Measurements from ENCODE around the gene SLIRP.

GRCh38 chr14:77730976-77731497 lies 23.1 kb downstream of the SLIRP start:
- TF ChIP-seq, protein P1, sequence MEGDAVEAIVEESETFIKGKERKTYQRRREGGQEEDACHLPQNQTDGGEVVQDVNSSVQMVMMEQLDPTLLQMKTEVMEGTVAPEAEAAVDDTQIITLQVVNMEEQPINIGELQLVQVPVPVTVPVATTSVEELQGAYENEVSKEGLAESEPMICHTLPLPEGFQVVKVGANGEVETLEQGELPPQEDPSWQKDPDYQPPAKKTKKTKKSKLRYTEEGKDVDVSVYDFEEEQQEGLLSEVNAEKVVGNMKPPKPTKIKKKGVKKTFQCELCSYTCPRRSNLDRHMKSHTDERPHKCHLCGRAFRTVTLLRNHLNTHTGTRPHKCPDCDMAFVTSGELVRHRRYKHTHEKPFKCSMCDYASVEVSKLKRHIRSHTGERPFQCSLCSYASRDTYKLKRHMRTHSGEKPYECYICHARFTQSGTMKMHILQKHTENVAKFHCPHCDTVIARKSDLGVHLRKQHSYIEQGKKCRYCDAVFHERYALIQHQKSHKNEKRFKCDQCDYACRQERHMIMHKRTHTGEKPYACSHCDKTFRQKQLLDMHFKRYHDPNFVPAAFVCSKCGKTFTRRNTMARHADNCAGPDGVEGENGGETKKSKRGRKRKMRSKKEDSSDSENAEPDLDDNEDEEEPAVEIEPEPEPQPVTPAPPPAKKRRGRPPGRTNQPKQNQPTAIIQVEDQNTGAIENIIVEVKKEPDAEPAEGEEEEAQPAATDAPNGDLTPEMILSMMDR (IDR thresholded peaks at IDR 0.05), result no peak
- TF ChIP-seq POLR2A (IDR thresholded peaks at IDR 0.05), result no peak
